Erythroblast (primary cell): ENCODE measurements around the gene HIPK4.

Experiments used
- GATA1 ChIP-seq: IDR thresholded peaks from 2 replicates; pipeline ENCODE4 v1.6.1; 2011; ENCODE audit warnings: low read depth, mild to moderate bottlenecking, control low read depth, low read length, moderate library complexity
- POLR2A ChIP-seq: IDR thresholded peaks from 2 replicates; pipeline ENCODE4 v1.6.1; 2011; ENCODE audit warnings: mild to moderate bottlenecking, low read length

- peak; percentile 66 for TF ChIP-seq POLR2A
- no peak for TF ChIP-seq GATA1
Measured at GRCh38 chr19:40433391-40434216, 43.6 kb upstream of the HIPK4 start.
